ENCODE data around the gene CCDC85B.

CCDC85B gene

DNA sequence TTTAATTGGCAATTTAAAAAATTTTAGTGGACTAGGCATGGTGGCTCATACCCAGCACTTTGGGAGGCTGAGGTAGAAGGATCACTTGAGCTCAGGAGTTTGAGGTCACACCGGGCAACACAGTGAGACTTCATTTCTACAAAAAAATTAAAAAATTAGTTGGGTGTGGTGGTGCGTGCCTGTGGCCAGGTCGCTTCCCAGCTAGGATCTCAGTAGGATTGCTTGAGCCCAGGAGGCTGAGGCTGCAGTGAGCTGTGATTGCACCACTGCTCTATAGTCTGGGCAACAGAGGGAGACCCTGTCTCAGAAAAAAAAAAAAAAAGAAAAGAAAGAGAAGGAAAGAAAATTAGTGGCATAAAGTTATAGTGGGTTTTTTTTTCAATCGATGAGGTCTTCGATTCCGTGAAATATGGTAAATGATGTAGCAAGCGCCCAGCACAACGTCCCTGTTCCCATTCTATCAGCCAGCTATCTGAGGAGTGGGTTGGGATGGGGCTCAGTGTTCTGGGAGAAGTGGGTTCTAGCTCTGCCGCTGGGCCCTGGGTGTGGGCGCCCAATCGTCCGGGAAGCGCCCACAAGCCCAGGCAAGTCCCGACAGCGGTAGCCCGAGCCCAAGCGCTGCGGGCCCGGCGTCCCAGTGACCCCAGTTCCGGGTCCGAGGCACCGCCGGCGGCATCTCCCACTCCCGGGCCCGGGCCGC is 8.3 kb downstream of the CCDC85B start:
- no peaks in the 10 kb centered on the region for H3K9me3 Mint-ChIP-seq
- peak overlapping the region; percentile 91 for H3K27ac Mint-ChIP-seq
- peaks cover 56% of the 10 kb centered on the region for H3K4me1 Mint-ChIP-seq (ENCODE audit: low read depth)
- peaks cover 47% of the 10 kb centered on the region for H3K36me3 Mint-ChIP-seq (ENCODE audit: low read depth)
- no peaks in the 10 kb centered on the region for H3K27me3 Mint-ChIP-seq
- H3K4me3 Mint-ChIP-seq = peak overlapping the region; percentile 85
- no peak for DNase-seq

DNA sequence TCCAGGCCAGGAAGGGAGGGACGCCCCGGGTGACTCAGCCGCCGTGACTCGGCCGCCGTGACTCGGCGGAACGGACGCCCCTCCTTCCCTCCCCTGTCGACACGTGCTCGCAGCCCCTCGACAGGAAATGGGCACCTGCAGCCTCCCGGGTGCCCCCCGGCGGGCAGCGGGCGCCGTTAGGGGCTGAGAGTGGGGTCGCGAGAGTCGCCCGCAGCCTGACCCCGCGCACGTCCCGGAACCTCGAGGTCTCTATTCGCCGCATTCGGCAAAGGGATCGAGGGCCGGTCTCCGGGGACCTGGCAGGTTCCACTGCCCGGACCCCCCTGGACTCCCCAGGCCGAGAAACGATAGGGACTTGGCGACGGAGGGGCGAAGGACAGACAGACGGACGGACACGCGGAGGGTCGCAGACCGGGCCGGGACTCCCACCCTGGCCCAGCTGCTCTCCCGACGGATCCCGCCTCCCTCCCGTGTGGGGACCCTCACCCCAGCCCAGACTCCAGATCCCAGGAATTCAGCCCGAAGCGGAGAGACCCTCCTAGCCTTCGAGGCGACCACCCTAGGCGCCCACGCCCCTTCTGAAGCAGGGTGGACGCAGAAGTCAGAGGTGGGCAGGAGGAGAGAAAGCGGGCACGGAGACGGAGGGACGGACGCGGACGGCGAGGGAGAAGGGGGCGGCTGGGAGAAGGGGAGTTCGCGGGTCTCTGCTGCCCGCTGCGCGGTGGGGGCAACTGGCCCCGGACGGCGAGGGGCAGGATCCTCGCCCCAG is 9.1 kb downstream of the CCDC85B start:
- peak; percentile 87 for DNase-seq
- H3K4me1 Mint-ChIP-seq (ENCODE audit: low read depth) = peaks cover 50% of the 10 kb centered on the region

DNA sequence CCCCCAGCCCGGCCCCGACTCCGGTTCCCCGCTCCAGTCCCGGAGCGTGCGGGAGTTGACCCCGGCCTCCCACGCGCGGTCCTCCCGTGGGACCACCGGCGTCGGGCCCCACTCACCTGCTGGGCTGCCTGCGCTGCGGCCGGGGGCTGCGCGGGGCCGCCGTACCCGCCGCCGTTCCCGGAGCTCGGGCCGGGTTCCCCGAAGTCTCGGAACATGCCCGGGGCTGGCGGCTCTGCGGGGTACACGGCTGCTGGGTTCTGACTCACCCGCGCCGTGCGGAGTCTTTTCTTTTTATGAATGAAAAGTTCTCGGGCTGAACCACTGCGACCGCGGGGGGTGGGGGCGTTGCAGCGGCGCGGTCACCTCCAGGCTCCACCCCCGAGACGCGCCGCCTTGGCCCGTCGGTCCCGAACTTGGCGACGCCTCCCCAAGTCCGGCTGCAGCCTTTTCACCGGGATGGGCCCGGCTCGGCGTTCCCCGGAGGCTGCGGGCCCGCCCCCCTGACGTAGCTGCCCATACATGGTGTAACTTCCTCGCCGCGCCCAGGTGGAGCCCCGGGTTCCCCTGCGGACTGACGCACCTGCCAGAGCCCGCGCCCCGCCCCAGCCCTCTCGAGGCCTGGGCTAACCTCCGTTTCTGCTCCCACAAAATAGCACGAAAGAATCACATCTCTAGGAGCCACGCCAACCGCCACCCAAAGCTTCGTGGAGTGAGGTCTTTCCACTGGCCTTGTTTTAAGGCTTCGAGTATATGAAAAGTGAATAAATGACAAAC is 9.8 kb downstream of the CCDC85B start, which contains the start of gene FOSL1:
FOSL1 (minus strand) TSS at position 264 of the 774 bp plus-strand sequence; CDS start at position 215, 49 bp downstream.
- Mint-ChIP-seq H3K9me3 (no peaks in the 10 kb centered on the region), H3K4me3 (peak within 1 kb of the TSS; percentile 85), H3K27ac (peak within 1 kb of the TSS; percentile 95), H3K27me3 (no peaks in the 10 kb centered on the region), H3K4me1 (ENCODE audit: low read depth) (peaks cover 47% of the 10 kb centered on the region), H3K36me3 (ENCODE audit: low read depth) (peaks cover 37% of the 10 kb centered on the region)
- DNase-seq = peak; percentile 95

More for the DNA sequence above, 9.1 kb downstream of the CCDC85B start:
- peaks cover 40% of the 10 kb centered on the region for H3K36me3 Mint-ChIP-seq (ENCODE audit: low read depth)
- no peaks in the 10 kb centered on the region for H3K9me3 Mint-ChIP-seq
- H3K4me3 Mint-ChIP-seq = peak overlapping the region; percentile 85
- H3K27ac Mint-ChIP-seq = peak overlapping the region; percentile 95
- H3K27me3 Mint-ChIP-seq = no peaks in the 10 kb centered on the region

DNA sequence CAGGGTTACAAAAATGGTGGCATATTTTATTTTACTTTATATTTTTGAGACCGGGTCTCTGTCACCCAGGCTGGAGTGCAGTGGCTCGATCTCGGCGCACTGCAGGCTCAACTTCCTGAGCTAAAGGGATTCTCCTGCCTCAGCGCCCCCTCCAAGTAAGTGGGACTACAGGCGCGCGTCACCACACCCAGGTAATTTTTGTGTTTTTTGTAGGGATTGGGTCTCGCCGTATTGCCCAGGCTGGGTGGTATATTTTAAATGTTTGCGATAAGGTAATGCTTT is 10.4 kb downstream of the CCDC85B start:
- H3K4me1 Mint-ChIP-seq (ENCODE audit: low read depth) = peaks cover 42% of the 10 kb centered on the region
- H3K9me3 Mint-ChIP-seq = no peaks in the 10 kb centered on the region
- no peaks in the 10 kb centered on the region for H3K27me3 Mint-ChIP-seq
- peak overlapping the region; percentile 76 for H3K4me3 Mint-ChIP-seq
- DNase-seq = no peak
- H3K27ac Mint-ChIP-seq = peak overlapping the region; percentile 89
- peaks cover 31% of the 10 kb centered on the region for H3K36me3 Mint-ChIP-seq (ENCODE audit: low read depth)

DNA sequence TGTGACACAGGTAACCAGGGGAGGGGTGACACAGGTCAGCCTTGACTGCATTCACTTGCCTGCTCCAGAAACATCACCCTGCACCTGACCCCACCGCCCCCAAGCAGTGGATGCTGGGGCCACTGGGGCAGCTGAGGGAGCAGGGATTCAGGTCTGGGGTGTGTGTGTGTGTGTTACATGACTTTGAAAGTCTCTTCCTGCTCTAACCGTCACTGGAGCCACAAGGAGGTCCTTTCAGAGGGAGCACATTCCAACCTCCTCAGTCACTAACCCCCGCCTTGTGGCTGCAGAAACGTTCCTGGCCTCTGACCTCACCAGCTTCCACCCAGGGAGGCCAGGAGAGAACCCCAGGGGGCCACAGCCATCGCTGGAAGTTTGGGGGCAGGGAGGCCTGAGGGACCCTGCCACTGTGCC is 12.6 kb downstream of the CCDC85B start:
- Mint-ChIP-seq H3K4me3 (no peak overlapping the region), H3K27ac (no peak overlapping the region), H3K4me1 (ENCODE audit: low read depth) (peaks cover 22% of the 10 kb centered on the region), H3K36me3 (ENCODE audit: low read depth) (peaks cover 12% of the 10 kb centered on the region), H3K9me3 (no peaks in the 10 kb centered on the region), H3K27me3 (no peaks in the 10 kb centered on the region)
- DNase-seq = no peak

DNA sequence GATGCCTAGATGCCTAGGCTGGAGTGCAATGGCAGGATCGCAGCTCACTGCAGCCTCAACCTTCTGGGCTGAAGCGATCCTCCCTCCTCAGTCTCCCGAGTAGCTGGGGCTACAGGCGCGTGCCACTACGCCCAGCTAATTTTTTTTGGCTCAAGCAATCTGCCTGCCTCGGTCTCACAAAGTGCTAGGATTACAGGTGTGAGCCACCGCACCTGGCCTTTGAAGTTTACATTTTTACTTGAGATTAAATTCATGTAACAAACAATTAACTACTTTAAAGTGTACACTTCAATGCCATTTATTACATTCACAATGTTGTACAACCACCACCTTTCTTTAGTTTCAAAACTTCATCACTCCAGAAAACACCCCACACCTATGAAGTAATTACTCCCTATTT is 13.2 kb downstream of the CCDC85B start:
- no peak for DNase-seq
- Mint-ChIP-seq H3K4me1 (ENCODE audit: low read depth) (peaks cover 19% of the 10 kb centered on the region), H3K9me3 (no peaks in the 10 kb centered on the region), H3K4me3 (no peak overlapping the region), H3K36me3 (ENCODE audit: low read depth) (peaks cover 6% of the 10 kb centered on the region), H3K27me3 (no peaks in the 10 kb centered on the region), H3K27ac (no peak overlapping the region)

DNA sequence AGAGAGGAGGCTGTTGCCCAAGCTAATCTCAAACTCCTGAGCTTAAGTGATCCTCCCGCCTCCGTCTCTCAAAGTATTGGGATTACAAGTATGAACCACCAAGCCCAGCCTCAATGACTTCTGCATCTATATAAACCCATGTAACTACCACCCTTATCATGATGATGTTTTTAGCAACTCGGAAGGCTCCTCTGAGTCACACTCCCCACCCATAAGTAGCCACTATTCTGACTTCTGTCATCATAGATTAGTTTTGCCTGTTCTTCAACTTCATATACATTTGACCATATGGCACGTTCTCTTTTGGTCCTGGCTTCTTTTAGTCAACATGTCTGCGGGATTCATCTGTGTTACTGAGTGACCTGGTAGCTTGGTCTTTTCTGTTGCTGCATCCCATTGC is 16.1 kb downstream of the CCDC85B start:
- Mint-ChIP-seq H3K4me3 (no peak overlapping the region), H3K27ac (no peak overlapping the region), H3K9me3 (no peaks in the 10 kb centered on the region), H3K36me3 (ENCODE audit: low read depth) (no peaks in the 10 kb centered on the region), H3K4me1 (ENCODE audit: low read depth) (peaks cover 16% of the 10 kb centered on the region), H3K27me3 (peaks cover 7% of the 10 kb centered on the region)
- DNase-seq = no peak

DNA sequence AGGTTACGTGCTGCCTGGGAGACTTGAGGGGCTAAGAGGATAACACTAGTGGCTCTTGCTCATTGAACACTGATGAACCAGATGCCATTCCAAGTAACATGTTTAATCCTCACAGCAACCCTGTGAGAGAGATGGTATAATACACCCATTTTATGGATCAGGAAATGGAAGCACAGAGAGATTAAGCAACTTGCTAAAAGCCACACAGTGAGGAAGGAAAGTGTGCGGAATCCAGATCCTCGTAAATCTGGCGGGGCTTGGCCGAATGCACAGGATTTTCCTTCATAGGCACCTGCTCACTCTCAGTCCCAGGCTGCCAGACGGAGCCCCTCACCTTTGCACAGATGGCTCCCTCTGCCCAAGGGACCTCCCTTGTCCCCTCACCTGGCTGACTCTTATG is 17.4 kb downstream of the CCDC85B start:
- no peak for DNase-seq
- peaks cover 7% of the 10 kb centered on the region for H3K27me3 Mint-ChIP-seq
- no peaks in the 10 kb centered on the region for H3K9me3 Mint-ChIP-seq
- no peaks in the 10 kb centered on the region for H3K36me3 Mint-ChIP-seq (ENCODE audit: low read depth)
- H3K4me3 Mint-ChIP-seq = no peak overlapping the region
- no peak overlapping the region for H3K27ac Mint-ChIP-seq
- peaks cover 7% of the 10 kb centered on the region for H3K4me1 Mint-ChIP-seq (ENCODE audit: low read depth)

DNA sequence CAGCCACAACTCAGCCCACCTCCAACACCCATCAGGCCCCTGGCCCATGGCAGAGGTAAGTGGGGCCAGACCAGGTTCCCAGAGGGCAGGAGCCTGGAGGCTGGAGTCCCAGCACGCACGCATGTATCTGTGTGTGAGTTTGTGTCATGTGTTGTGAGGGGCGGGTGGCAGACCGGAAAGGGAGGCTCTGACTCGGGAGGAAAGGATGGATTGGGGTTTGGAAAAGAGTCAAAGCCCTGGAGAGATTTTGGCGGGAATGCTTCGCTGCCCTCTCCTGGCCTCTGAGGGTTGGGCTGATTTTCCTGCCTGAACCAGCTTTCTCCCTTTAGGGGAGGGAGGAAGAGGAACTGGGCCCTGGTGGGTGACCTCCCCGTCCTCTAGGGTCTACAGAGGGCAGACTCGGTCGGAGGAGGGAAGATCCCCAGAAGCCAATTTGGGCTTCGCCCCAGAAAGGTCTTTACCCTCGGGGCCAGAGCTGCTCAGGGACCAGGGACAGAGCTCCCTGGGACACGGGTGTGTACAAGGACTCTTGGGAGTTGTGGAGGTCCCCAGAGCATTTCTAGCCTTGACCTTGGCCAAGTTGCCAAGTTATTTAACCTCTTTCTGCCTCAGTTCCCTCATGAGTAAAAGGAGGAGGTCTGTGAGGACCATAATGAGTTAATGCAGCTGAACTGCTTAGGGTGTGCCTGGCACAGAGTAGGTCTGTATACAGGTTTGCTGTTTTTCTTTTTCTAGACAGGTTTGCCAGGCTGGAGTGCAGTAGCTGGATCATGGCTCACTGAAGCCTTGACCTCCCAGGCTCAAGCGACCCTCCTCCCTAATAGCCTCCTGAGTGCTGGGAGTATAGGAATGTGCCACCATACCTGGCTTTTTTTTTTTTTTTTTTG is 21.5 kb downstream of the CCDC85B start:
- H3K27ac Mint-ChIP-seq = peak overlapping the region; percentile 51
- H3K9me3 Mint-ChIP-seq = no peaks in the 10 kb centered on the region
- peaks cover 7% of the 10 kb centered on the region for H3K27me3 Mint-ChIP-seq
- no peak for DNase-seq
- H3K4me1 Mint-ChIP-seq (ENCODE audit: low read depth) = peaks cover 31% of the 10 kb centered on the region
- no peak overlapping the region for H3K4me3 Mint-ChIP-seq
- peaks cover 1% of the 10 kb centered on the region for H3K36me3 Mint-ChIP-seq (ENCODE audit: low read depth)

DNA sequence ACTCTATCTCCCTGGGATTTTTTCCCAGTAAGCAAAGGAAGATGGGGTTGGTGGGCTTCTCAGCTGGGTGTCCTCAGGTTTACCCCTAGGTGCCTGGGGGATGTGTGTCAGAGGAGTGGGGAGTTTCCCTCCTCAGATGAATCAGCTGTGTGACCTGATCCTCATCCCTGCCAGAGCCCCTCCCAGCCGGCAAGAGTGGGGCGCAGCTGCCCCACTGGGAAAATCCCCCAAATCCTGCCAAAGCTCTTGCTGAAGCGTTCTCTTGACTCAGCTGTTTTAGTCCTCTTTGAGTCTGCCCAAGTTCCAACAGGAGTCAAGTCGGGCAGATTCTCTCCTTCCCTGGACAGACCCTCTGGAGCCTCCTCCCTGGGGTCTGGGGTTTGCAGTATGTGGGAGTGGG is 22.4 kb downstream of the CCDC85B start:
- Mint-ChIP-seq H3K9me3 (no peaks in the 10 kb centered on the region), H3K27me3 (peaks cover 7% of the 10 kb centered on the region), H3K4me1 (ENCODE audit: low read depth) (peaks cover 40% of the 10 kb centered on the region), H3K27ac (no peak overlapping the region), H3K36me3 (ENCODE audit: low read depth) (peaks cover 2% of the 10 kb centered on the region), H3K4me3 (no peak overlapping the region)
- DNase-seq = no peak

DNA sequence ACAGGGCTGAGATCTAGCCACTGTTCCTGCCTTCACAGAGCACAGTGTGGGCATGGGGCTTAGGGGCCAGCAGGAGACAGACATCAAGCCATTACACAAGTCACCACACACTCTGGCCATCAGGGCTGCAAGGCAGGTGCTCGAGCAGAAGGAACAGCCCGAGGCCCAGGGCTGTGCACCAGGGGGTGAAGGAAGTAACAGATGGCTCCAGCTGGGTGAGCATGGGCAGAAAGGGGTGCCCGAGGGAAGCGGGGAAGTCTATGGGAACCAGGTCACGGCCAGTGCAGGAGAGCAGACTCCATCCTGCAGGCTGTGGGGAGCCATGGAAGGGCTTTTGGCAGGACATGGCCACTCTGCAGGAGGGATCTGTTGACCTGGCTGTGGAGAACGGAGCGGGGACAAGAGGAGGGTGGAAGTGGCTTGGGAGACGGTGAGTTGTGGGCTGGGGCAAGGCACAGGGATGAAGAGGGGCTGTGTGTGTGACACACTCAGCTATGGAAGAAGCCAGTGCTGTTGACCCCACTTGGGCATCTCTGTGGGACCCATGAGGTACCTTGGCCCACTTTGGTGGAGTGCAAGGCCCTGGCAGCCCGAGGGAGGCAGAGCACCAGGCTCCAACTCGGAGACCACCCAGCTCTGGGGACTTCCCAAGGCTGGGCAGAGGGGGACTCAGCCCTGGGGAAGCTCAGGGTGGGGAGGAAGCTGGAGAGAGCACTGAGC is 24.8 kb downstream of the CCDC85B start:
- H3K9me3 Mint-ChIP-seq = no peaks in the 10 kb centered on the region
- H3K36me3 Mint-ChIP-seq (ENCODE audit: low read depth) = peaks cover 15% of the 10 kb centered on the region
- H3K27me3 Mint-ChIP-seq = no peaks in the 10 kb centered on the region
- no peak for DNase-seq
- peak overlapping the region; percentile 5 for H3K27ac Mint-ChIP-seq
- H3K4me3 Mint-ChIP-seq = no peak overlapping the region
- H3K4me1 Mint-ChIP-seq (ENCODE audit: low read depth) = peaks cover 41% of the 10 kb centered on the region

DNA sequence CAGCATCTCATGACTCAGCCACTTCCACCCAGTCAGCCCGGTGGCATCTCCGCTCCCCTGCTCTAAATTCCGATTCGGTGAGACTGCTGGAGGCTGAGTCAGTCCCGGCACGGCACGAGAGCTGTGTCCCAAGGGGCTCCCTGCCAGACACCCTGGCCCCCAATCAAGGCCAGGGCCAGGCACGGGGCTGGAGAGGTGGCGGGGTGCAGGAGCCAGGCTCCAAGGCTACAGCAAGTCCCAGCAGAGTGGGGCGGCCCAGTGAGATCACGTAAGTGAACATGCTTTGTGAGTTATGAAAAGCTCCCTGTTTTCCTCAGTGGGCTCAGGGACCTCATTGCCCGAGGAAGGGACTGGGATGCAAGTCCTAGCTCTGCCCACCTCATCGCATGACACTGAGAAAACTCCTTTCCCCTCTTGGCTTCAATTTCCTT is 25.4 kb downstream of the CCDC85B start:
- Mint-ChIP-seq H3K9me3 (no peaks in the 10 kb centered on the region), H3K27ac (no peak overlapping the region), H3K4me1 (ENCODE audit: low read depth) (peaks cover 46% of the 10 kb centered on the region), H3K36me3 (ENCODE audit: low read depth) (peaks cover 20% of the 10 kb centered on the region), H3K4me3 (no peak overlapping the region), H3K27me3 (no peaks in the 10 kb centered on the region)
- DNase-seq = no peak

DNA sequence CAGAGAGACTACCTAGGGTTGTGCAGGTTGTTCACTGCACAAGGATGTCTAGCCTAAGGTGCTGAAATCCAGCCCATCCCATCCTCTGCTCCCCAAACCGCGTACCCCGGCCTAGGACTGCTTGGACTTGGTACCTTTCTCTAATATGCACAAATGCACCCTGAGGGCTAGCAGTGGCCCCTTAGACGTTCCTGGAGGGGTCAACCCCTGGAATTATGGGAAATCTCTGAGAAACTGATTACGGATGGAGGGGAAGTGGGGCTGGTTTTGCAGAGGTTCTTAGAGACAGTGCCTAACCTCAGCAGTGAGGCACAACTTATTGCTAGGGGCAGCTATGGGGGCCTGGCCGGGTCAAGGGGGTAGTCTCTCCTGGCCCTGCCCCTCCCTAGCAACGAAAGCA is 25.9 kb downstream of the CCDC85B start:
- Mint-ChIP-seq H3K27ac (peak overlapping the region; percentile 17), H3K9me3 (no peaks in the 10 kb centered on the region), H3K4me3 (peak overlapping the region; percentile 87), H3K27me3 (no peaks in the 10 kb centered on the region), H3K4me1 (ENCODE audit: low read depth) (peaks cover 47% of the 10 kb centered on the region), H3K36me3 (ENCODE audit: low read depth) (peaks cover 20% of the 10 kb centered on the region)
- no peak for DNase-seq
